NT2/D1 (cell line): ENCODE measurements around the gene GNE.

ENCODE experiments used
- YY1 ChIP-seq: IDR thresholded peaks from 2 replicates; pipeline ENCODE4 v1.6.1; 2011; ENCODE audit not compliant: insufficient read length, insufficient read depth
- ZNF274 ChIP-seq: IDR thresholded peaks from 2 replicates; pipeline ENCODE4 v1.6.1; 2011; ENCODE audit warnings: mild to moderate bottlenecking, low read depth, low read length

DNA sequence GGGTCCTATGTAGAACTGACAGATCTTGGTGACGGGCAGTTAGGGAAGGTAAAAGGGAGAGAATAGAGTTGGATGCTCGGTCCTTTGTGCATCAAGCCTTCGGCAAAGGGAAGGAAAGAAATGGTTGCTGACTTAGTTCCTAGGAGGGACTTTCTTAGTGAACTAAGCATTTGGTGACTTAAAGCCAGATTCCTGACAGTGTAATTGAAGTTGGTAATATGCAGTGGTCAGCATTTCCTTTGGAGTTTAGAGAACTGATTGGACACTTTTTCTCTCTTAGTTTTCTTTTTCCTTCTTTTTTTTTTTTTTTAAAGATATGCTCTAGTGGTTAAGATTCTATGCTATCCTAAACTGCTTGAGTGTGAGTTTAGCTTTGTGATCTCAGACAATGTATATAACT, 65.2 kb downstream of the GNE start:
- no peak for TF ChIP-seq YY1
- no peak for TF ChIP-seq ZNF274
